ENCODE measurements around the gene HOXD11. TPM values are rescaled to one million over a fixed set of nuclear protein-coding genes. Genes with fewer than 3 reads are reported as not detected.

The HOXD11 gene
- total and polyA plus RNA-seq, 2 of the 13 experiments (the other 11 are each of a cell fraction or from before 2014, with no cell fraction given) = not detected

- no peak for TF ChIP-seq RBFOX2 (IDR thresholded peaks at IDR 0.05; ENCODE audit: low read depth, low read length)
- no peak; the same call in 1 of the 2 replicates for TF ChIP-seq YEATS4 (CRISPR knock-in tag; IDR thresholded peaks at IDR 0.05; ENCODE audit: borderline replicate concordance)
- peak; percentile 69; the same call in 1 of the 2 replicates for TF ChIP-seq MYNN (CRISPR knock-in tag; IDR thresholded peaks at IDR 0.05; ENCODE audit: low read depth)
- no peak for TF ChIP-seq GZF1 (CRISPR knock-in tag; IDR thresholded peaks at IDR 0.05)
- TF ChIP-seq PCBP2 (optimal IDR thresholded peaks at IDR 0.05; ENCODE audit: low read depth, low read length, poor library complexity, severe bottlenecking) = no peak
- no peak for TF ChIP-seq ZNF3 (CRISPR knock-in tag; IDR thresholded peaks at IDR 0.05)
- peak; percentile 81 for TF ChIP-seq ATF7-NPFF (CRISPR knock-in tag; IDR thresholded peaks at IDR 0.05; ENCODE audit: low read depth)
- TF ChIP-seq ZNF772 (CRISPR knock-in tag; IDR thresholded peaks at IDR 0.05) = peak; percentile 93
- TF ChIP-seq POGZ (CRISPR knock-in tag; IDR thresholded peaks at IDR 0.05) = peak; percentile 60
- TF ChIP-seq TAF15 (IDR thresholded peaks at IDR 0.05; ENCODE audit: low read depth, low read length, poor library complexity, severe bottlenecking) = peak; percentile 80
- TF ChIP-seq MNT (IDR thresholded peaks at IDR 0.05) = no peak
- no peak for TF ChIP-seq SMARCC2 (IDR thresholded peaks at IDR 0.05)
- no peak for TF ChIP-seq ZFP37 (CRISPR knock-in tag; IDR thresholded peaks at IDR 0.05; ENCODE audit: borderline replicate concordance)
- no peak for TF ChIP-seq ZNF512B (CRISPR knock-in tag; IDR thresholded peaks at IDR 0.05; ENCODE audit: borderline replicate concordance)
- TF ChIP-seq ZNF558 (CRISPR knock-in tag; IDR thresholded peaks at IDR 0.05; ENCODE audit: borderline replicate concordance) = 0 out of 2 replicates have a peak, but pooled peaks have one; percentile 54
- no peak; the same call in 1 of the 2 replicates for TF ChIP-seq FOXJ3 (CRISPR knock-in tag; IDR thresholded peaks at IDR 0.05; ENCODE audit: borderline replicate concordance)
- peak; percentile 99 for TF ChIP-seq STAG1 (CRISPR knock-in tag; IDR thresholded peaks at IDR 0.05)
- no peak for TF ChIP-seq TSC22D2 (CRISPR knock-in tag; IDR thresholded peaks at IDR 0.05; ENCODE audit: borderline replicate concordance)
- no peak for TF ChIP-seq DMTF1 (CRISPR knock-in tag; IDR thresholded peaks at IDR 0.05)
- no peak for TF ChIP-seq ZNF678 (CRISPR knock-in tag; IDR thresholded peaks at IDR 0.05)
- TF ChIP-seq SP1 (IDR thresholded peaks at IDR 0.05) = no peak
- 0 out of 2 replicates have a peak, but pooled peaks have one; percentile 17 for TF ChIP-seq SP1 (CRISPR knock-in tag; IDR thresholded peaks at IDR 0.05)
- no peak for TF ChIP-seq NCOA2 (CRISPR knock-in tag; IDR thresholded peaks at IDR 0.05)
- no peak for TF ChIP-seq BRCA1 (CRISPR knock-in tag; IDR thresholded peaks at IDR 0.05)
- peak; percentile 66; the same call in 1 of the 2 replicates for TF ChIP-seq ZNF782 (CRISPR knock-in tag; IDR thresholded peaks at IDR 0.05; ENCODE audit: borderline replicate concordance)
Measured at GRCh38 chr2:176140513-176141317, 33.6 kb downstream of the HOXD11 start (continued).
